MCF 10A (cell line): ENCODE data around the gene ST6GAL1. TPM values are rescaled to one million over a fixed set of nuclear protein-coding genes. Genes with fewer than 3 reads are reported as not detected.

Experiments
- BruUV-seq: library from RNA; stranded (reverse); fragments of 400-500 nt; replicated peaks from 2 replicates; lab custom pipeline; 2021; lab: Mats Ljungman, UMichigan
- CTCF ChIA-PET: fragments of 300-600 bp; sonication (Branson Sonifier 250); formaldehyde crosslinking; extraction: SDS; loops from one replicate; lab custom pipeline; 2021; ENCODE audit warnings: antibody characterized with exemption, inconsistent platforms; lab: Yijun Ruan, JAX
- POLR2A ChIA-PET: fragments of 300-600, 350-650 bp; sonication (Branson Sonifier 250); formaldehyde crosslinking; extraction: SDS; loops from one replicate; lab custom pipeline; 2020; ENCODE audit warnings: antibody characterized with exemption, inconsistent platforms; lab: Yijun Ruan, JAX
- DNase-seq: peaks from one replicate; pipeline ENCODE4 v3.0.0-alpha.2; 2018; ENCODE audit not compliant: unreplicated experiment
- H3K27ac Mint-ChIP-seq: one replicate; pipeline ENCODE4 v1.8.0; 2022; ENCODE audit warnings: mild to moderate bottlenecking, low read depth, mixed read lengths; ENCODE audit not compliant: unreplicated experiment
- H3K27me3 Mint-ChIP-seq: one replicate; pipeline ENCODE4 v1.8.0; 2022; ENCODE audit warnings: mixed read lengths; ENCODE audit not compliant: insufficient read depth, unreplicated experiment
- H3K36me3 Mint-ChIP-seq: one replicate; pipeline ENCODE4 v1.8.0; 2022; ENCODE audit warnings: mild to moderate bottlenecking, moderate library complexity, mixed read lengths; ENCODE audit not compliant: insufficient read depth, unreplicated experiment
- H3K4me1 Mint-ChIP-seq: one replicate; pipeline ENCODE4 v1.8.0; 2022; ENCODE audit warnings: mixed read lengths; ENCODE audit not compliant: insufficient read depth, unreplicated experiment
- H3K4me3 Mint-ChIP-seq: one replicate; pipeline ENCODE4 v1.8.0; 2022; ENCODE audit warnings: mild to moderate bottlenecking, moderate library complexity, mixed read lengths; ENCODE audit not compliant: unreplicated experiment
- H3K9me3 Mint-ChIP-seq: one replicate; pipeline ENCODE4 v1.8.0; 2022; ENCODE audit warnings: mixed read lengths; ENCODE audit not compliant: unreplicated experiment
- CTCF ChIP-seq: fragments of 200-600 bp; IDR thresholded peaks from one replicate; pipeline ENCODE4 v1.8.0; 2022; ENCODE audit warnings: antibody characterized with exemption, mild to moderate bottlenecking; ENCODE audit not compliant: unreplicated experiment
- intact Hi-C: fragments of 100-400 bp; cut with micrococcal nuclease; formaldehyde crosslinking; loops from 2 replicates; pipeline ENCODE4 v1.14.1; 2022
- total RNA-seq: library from RNA; stranded (reverse); gene quantifications from 2 replicates; pipeline ENCODE4 v1.2.3, GENCODE V29; 2022

The ST6GAL1 gene
- total RNA-seq, 1 experiment from 2014 or later: 18.8 TPM

- BruUV-seq: no TSS peak
- Mint-ChIP-seq H3K27me3 (no peaks in the 10 kb centered on the region), H3K4me3 (no peak overlapping the region), H3K36me3 (peaks cover 13% of the 10 kb centered on the region), H3K4me1 (no peaks in the 10 kb centered on the region), H3K9me3 (no peaks in the 10 kb centered on the region), H3K27ac (no peak overlapping the region)
- no peak for TF ChIP-seq CTCF
- ChIA-PET POLR2A (no interaction called here), CTCF (no interaction called here)
- no peak for DNase-seq
- intact Hi-C loops: no loop called here
These were observed 149.0 kb downstream of the ST6GAL1 start for GRCh38 chr3:187079090-187080022.

DNA sequence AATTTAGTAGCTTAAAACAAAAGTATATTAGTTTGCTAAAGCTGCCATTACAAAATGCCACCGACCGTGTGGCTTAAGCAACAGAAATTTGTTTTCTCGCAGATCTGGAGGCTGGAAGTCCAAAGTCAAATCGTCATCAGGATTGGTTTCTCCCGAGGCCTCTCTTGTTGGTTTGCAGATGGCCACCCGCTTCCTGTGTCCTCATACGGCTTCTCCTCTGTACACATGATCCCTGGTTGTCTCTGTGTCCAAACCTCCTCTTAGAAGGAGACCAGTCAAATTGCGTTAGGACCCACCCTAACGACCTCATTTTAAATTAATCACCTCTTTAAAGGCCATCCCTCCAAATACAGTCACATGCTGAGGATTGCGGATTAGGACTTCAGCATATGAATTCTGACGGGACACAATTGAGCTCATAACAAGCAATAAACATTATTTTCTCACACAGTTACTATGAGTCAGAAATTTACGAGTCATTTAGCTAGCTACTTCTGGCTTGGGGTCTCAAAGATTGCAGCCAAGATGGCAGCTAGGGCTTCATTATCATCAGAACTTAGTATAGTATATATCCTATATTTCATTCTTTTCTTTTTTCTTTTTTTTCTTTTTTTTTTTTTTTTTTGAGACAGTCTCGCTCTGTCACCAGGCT is 150.6 kb downstream of the ST6GAL1 start:
- Mint-ChIP-seq H3K9me3 (no peaks in the 10 kb centered on the region), H3K4me3 (no peak overlapping the region), H3K36me3 (peaks cover 13% of the 10 kb centered on the region), H3K27ac (no peak overlapping the region), H3K4me1 (no peaks in the 10 kb centered on the region), H3K27me3 (no peaks in the 10 kb centered on the region)
- no peak for DNase-seq
- intact Hi-C loops: no loop called here
- no peak for TF ChIP-seq CTCF
- POLR2A ChIA-PET: no interaction called here
- no TSS peak for BruUV-seq
- CTCF ChIA-PET: interaction anchor here (0.5 kb wide), 1 partner anchor 1104 kb away, joined by 3 read pairs; no protein-coding TSS in a partner anchor

DNA sequence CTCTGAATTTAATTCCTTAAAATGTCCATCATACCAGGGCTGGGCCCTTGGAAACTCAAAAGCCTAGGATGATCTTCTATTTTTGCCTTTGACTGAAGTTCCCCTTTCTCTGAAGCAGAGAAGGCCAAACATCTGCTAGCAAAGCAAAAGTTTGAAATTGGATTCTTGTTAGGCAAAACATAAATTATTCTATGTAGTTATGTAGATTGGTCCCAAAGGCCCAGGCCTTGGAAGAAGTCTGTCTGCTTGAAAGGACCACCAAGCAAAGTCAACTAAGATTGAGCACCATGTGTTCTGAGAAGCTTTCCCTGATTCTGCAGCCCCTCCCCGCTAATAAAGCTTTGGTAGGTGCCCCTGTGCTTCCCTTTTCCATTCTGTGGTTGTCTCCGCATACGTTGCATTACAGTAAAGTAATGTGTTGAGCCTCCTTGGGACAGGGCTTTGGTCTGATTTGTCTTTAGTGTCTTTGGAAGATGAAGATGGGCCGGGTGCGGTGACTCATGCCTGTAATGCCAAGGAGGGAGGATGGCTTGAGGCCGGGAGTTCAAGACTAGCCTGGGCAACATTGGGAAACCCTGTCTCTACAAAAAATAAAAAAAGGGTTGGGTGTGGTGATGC is 152.5 kb downstream of the ST6GAL1 start:
- intact Hi-C loops: no loop called here
- ChIA-PET CTCF (no interaction called here), POLR2A (no interaction called here)
- peaks cover 1% of the 10 kb centered on the region for H3K9me3 Mint-ChIP-seq
- no peaks in the 10 kb centered on the region for H3K27me3 Mint-ChIP-seq
- no peak overlapping the region for H3K27ac Mint-ChIP-seq
- no peaks in the 10 kb centered on the region for H3K4me1 Mint-ChIP-seq
- no peak for DNase-seq
- TF ChIP-seq CTCF: no peak
- no TSS peak for BruUV-seq
- peaks cover under 1% of the 10 kb centered on the region for H3K36me3 Mint-ChIP-seq
- no peak overlapping the region for H3K4me3 Mint-ChIP-seq

DNA sequence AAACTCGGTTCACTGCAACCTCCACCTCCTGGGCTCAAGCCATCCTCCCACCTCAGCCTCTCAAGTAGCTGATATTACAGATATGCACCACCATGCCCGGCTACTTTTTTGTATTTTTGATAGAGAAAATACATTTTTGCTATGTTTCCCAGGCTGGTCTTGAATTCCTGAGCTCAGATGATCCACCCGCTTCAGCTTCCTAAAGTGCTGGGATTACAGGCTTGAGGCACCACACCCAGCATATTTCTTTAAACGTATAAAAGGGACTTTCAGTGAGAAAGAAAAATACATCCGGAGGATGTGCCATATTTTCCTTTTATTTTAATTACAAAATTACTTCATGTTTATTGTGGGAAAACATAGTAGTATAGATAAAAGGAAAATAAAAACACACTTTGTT is 153.8 kb downstream of the ST6GAL1 start:
- H3K36me3 Mint-ChIP-seq: no peaks in the 10 kb centered on the region
- no peak for TF ChIP-seq CTCF
- ChIA-PET POLR2A (interaction anchor here (0.8 to 1.5 kb wide), 2 partner anchors 9 to 21 kb away, joined by 4 read pairs; no protein-coding TSS in a partner anchor), CTCF (interaction anchor here (0.6 to 1.1 kb wide), 2 partner anchors 10 to 223 kb away, joined by 3 read pairs; no protein-coding TSS in a partner anchor)
- no peak for DNase-seq
- H3K4me3 Mint-ChIP-seq: no peak overlapping the region
- no peaks in the 10 kb centered on the region for H3K27me3 Mint-ChIP-seq
- peaks cover 14% of the 10 kb centered on the region for H3K9me3 Mint-ChIP-seq
- BruUV-seq: no TSS peak
- H3K4me1 Mint-ChIP-seq: no peaks in the 10 kb centered on the region
- H3K27ac Mint-ChIP-seq: no peak overlapping the region
- intact Hi-C loops: no loop called here
